Endodermal cell (in vitro differentiated cells): ENCODE results near the gene MTCH2. TPM values are rescaled to one million over a fixed set of nuclear protein-coding genes. Genes with fewer than 3 reads are reported as not detected.

ENCODE experiments used
- DNase-seq: peaks from one replicate; pipeline ENCODE4 v3.0.0-alpha.2; 2017
- H3K27ac ChIP-seq: 2 replicates; pipeline ENCODE4 v1.5.1; 2013; ENCODE audit warnings: mild to moderate bottlenecking, low read depth, low read length, moderate library complexity
- H3K27me3 ChIP-seq: 2 replicates; pipeline ENCODE4 v1.6.1; 2013; ENCODE audit warnings: mild to moderate bottlenecking, low read length, moderate library complexity; ENCODE audit not compliant: insufficient read depth, control insufficient read depth, poor library complexity, severe bottlenecking
- H3K36me3 ChIP-seq: 2 replicates; pipeline ENCODE4 v1.7.0; 2013; ENCODE audit warnings: mild to moderate bottlenecking, low read length, moderate library complexity; ENCODE audit not compliant: control insufficient read depth, insufficient read depth
- H3K4me1 ChIP-seq: one replicate; pipeline ENCODE4 v1.7.0; 2013; ENCODE audit warnings: low read length; ENCODE audit not compliant: control insufficient read depth, insufficient read depth
- H3K4me3 ChIP-seq: 2 replicates; pipeline ENCODE4 v1.5.1; 2013; ENCODE audit warnings: mild to moderate bottlenecking, low read length, moderate library complexity
- H3K9ac ChIP-seq: 2 replicates; pipeline ENCODE4 v1.6.1; 2013; ENCODE audit warnings: mild to moderate bottlenecking, low read length, moderate library complexity; ENCODE audit not compliant: poor library complexity, severe bottlenecking; ENCODE audit errors: extremely low read depth
- H3K9me3 ChIP-seq: 2 replicates; pipeline ENCODE4 v1.6.1; 2013; ENCODE audit warnings: mild to moderate bottlenecking, low read length, moderate library complexity; ENCODE audit not compliant: control insufficient read depth
- H3K27ac Mint-ChIP-seq: 2 replicates; pipeline ENCODE4 v1.8.0; 2020; ENCODE audit warnings: mixed read lengths
- H3K27me3 Mint-ChIP-seq: 2 replicates; pipeline ENCODE4 v1.8.0; 2021; ENCODE audit warnings: mild to moderate bottlenecking, mixed read lengths; ENCODE audit not compliant: insufficient read depth
- H3K36me3 Mint-ChIP-seq: 2 replicates; pipeline ENCODE4 v1.8.0; 2020; ENCODE audit warnings: low read depth, mixed read lengths
- H3K4me1 Mint-ChIP-seq: 2 replicates; pipeline ENCODE4 v1.8.0; 2020; ENCODE audit warnings: mixed read lengths
- H3K4me3 Mint-ChIP-seq: 2 replicates; pipeline ENCODE4 v1.8.0; 2020; ENCODE audit warnings: mild to moderate bottlenecking, moderate library complexity, mixed read lengths
- H3K9me3 Mint-ChIP-seq: 2 replicates; pipeline ENCODE4 v1.8.0; 2020; ENCODE audit warnings: mild to moderate bottlenecking, mixed read lengths
- CTCF ChIP-seq: fragments of 200-600 bp; sonication (generic); conservative IDR thresholded peaks from 2 replicates; pipeline ENCODE4 v1.5.0; 2021; ENCODE audit warnings: antibody characterized with exemption, mild to moderate bottlenecking
- WGBS, 2 experiments: methylation state at CpG; one replicate each; pipeline versions ENCODE4 v1.1.5 to v1.1.7; 2013; ENCODE audit warnings: missing lambda C conversion rate in 2 of 2, mixed read lengths in 1 of 2; ENCODE audit not compliant: insufficient coverage in 1 of 2, insufficient read length in 1 of 2; 5-methylcytosine and 5-hydroxymethylcytosine counted together
- total RNA-seq, 2 donors: library from RNA; stranded (reverse); fragmentation: NEBNext Ultra II Directional in 1 of 2; extraction: Animal tissue kit (Norgen Biotek cat#: 25700) in 1 of 2; gene quantifications; 2 replicates in 1 of 2; 3 replicates in 1 of 2; pipeline ENCODE4 v1.2.1, GENCODE V29; 2021

Gene MTCH2
- total RNA-seq, 2 donors from 2014 or later = 123 to 147 TPM

DNA sequence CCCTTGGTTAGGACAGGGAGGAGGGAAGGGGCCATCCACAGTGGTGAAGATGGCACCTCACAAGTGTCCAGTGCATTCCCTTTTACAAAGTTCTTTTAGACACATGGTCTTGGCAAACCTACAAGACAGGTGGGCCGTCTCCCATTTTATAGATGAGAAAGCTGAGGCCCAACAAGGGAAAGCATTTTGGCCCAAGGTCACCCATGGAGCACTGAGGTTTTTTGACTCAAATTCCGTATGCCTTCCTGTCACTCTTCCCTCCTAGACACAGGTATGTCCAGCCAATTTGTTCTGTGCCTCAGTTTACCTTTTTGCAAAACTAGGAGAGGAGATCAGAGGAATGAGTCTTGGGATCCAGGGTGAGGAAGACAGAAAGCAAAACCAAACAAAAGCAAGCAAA, 49.4 kb downstream of the MTCH2 start:
- Mint-ChIP-seq H3K27me3 (peaks cover 47% of the 10 kb centered on the region), H3K27ac (no peak overlapping the region), H3K9me3 (peaks cover 2% of the 10 kb centered on the region), H3K4me3 (peak overlapping the region; percentile 64), H3K4me1 (peaks cover 7% of the 10 kb centered on the region), H3K36me3 (no peaks in the 10 kb centered on the region)
- TF ChIP-seq CTCF = no peak
- no peak for DNase-seq
- Histone ChIP-seq H3K9ac (no peak overlapping the region), H3K4me3 (peak overlapping the region; percentile 82), H3K36me3 (no peaks in the 10 kb centered on the region), H3K27me3 (peaks cover 30% of the 10 kb centered on the region), H3K4me1 (no peaks in the 10 kb centered on the region), H3K9me3 (no peaks in the 10 kb centered on the region), H3K27ac (no peak overlapping the region)
- WGBS, 2 experiments = 82 to 100% methylated on average over 1 to 2 of the region's 2 CpGs

DNA sequence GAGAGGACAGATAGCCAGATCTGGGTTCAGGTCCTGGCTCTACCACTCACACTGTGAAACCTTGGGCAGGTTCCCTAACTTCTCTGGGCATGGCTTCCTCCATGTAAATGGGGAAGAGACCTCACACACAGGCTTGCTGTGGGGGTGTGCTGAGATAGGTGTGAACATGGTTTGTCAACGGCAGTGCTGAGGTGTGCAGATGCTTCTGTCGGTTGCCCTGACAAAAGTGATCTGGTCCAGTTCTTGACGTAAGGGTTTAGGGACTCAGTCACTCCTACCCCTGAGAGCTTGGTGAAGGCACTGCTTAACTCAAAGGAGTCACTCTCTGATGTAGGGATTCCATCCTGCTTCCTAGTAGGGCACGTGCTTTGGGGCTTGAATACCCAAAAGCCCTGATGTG, 50.1 kb downstream of the MTCH2 start:
- no peaks in the 10 kb centered on the region for H3K36me3 ChIP-seq
- Mint-ChIP-seq H3K36me3 (no peaks in the 10 kb centered on the region), H3K27me3 (peaks cover 47% of the 10 kb centered on the region), H3K4me3 (no peak overlapping the region), H3K27ac (no peak overlapping the region), H3K4me1 (peaks cover 7% of the 10 kb centered on the region), H3K9me3 (peaks cover 2% of the 10 kb centered on the region)
- no peaks in the 10 kb centered on the region for H3K9me3 ChIP-seq
- peaks cover 30% of the 10 kb centered on the region for H3K27me3 ChIP-seq
- DNase-seq = no peak
- no peak overlapping the region for H3K9ac ChIP-seq
- no peak overlapping the region for H3K4me3 ChIP-seq
- no peak for TF ChIP-seq CTCF
- no peak overlapping the region for H3K27ac ChIP-seq
- 80 to 85% methylated on average over 3 to 4 of the region's 4 CpGs for WGBS, 2 experiments
- no peaks in the 10 kb centered on the region for H3K4me1 ChIP-seq

DNA sequence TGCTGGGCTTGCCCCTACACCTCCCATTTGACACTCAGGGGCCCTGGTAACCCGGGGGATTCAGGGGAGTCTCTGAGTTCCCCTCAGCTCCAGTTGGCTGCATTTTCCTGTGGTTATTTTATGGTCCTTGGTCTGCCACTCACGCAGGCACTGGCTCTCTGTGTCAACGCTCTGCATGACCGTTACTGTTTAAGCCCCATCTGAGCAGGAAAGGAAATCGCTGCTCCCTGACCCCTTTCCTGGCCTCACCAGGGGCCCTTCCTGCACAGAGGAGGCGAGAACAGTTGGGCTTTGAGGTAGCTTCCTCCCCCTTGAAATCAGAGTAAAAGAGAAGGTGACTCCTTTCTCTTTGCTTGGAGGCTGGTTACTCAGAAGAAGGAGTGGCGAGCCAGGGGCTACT, 50.6 kb downstream of the MTCH2 start:
- Histone ChIP-seq H3K4me1 (no peaks in the 10 kb centered on the region), H3K27ac (no peak overlapping the region), H3K9ac (no peak overlapping the region), H3K27me3 (peaks cover 30% of the 10 kb centered on the region), H3K36me3 (no peaks in the 10 kb centered on the region), H3K4me3 (no peak overlapping the region), H3K9me3 (no peaks in the 10 kb centered on the region)
- Mint-ChIP-seq H3K27me3 (peaks cover 47% of the 10 kb centered on the region), H3K9me3 (peaks cover 2% of the 10 kb centered on the region), H3K27ac (no peak overlapping the region), H3K36me3 (no peaks in the 10 kb centered on the region), H3K4me3 (no peak overlapping the region), H3K4me1 (peaks cover 7% of the 10 kb centered on the region)
- DNase-seq = peak; percentile 68
- TF ChIP-seq CTCF = no peak
- WGBS, 2 experiments = 35 to 61% methylated on average over 6 to 7 of the region's 7 CpGs
